Measurements from ENCODE around the gene NSD1. TPM values are rescaled to one million over a fixed set of nuclear protein-coding genes. Genes with fewer than 3 reads are reported as not detected.

Gene NSD1
- total and polyA plus RNA-seq, 2 donors (not counting 1 experiment from before 2014, with no cell fraction given): 19.3 to 52.8 TPM

DNA sequence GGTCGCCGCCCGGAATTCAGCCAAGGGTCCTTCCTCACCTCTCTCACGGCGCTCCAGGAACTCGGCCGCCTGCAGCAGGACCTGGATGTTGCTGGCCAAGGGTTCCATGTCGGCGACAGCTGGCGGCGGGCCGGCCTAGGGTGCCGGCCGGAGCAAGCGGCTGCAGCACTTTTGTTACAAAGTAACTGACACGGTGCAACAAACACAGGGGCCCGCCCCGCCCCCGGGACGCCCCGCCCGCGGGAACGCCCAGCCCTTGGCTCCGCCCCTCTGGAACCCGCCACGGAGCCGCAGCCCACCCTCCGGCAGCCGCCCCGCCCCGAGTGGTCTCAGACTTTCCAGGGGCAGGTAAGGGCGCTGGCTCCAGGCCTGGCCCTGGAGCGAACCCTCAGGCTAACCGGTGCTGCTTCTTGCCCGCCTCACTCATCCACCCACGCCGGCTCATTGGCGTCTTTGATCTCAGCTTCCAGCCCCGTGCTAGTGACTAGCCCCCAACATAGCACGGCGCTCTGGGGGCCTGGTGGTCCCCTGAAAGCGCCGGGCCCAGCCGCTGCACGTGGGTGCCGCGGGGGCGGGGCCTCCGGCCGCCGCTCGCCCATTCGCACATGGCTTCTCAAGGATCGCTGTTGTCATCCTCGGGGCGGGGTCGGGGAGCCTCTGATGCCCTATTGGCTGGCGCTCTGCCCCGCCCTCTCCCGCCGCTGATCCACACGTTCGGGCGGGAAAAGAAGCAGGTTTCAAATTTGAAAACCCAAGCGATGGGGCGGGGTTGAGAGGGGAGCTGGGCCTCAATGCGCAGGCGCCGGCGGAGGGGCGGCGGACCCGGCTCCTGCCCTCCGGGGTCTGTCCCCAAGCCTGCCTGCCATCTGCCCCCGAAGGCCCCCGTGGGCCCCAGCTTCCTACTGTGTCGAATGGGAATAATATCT is 178.4 kb downstream of the NSD1 start, which contains the start of gene MXD3:
Gene MXD3, minus strand, starts transcription at position 176 of the 926 bp plus-strand sequence. Its CDS starts 68 bp downstream, at position 108.
- peak; percentile 90 to 91 for DNase-seq (ENCODE audit: low read depth in 2 of 2)
- H3K79me2 ChIP-seq (ENCODE audit: control insufficient read depth, insufficient read depth, low read length): peaks cover 21% of the 10 kb centered on the region

DNA sequence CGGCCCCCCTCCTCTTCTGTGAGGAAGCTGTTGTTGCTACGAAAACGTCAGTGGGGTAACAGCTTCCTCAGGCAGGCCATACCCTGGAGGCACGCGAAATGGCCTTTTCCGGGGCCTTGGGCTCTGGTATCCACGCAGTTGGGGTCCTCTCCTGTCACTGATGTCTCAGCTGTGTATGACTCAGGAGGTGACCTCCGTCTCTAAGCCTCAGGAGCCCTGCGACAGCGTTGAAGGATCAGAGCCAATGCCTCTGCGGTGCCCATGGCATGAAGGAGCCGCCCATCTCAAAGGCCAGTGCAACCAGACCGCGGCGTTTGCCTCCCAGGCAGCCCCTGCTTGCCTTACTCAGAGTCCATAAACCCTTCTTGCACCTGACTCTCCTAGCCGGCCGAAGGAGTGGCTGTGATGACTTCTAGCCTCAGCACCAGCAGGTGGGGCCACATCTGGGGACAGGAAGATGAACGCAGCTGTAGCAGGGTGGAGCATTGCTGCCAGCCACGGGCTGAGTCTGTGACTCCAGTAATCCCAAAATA is 179.1 kb downstream of the NSD1 start:
- Histone ChIP-seq H3K27me3 (ENCODE audit: control insufficient read depth, insufficient read depth, low read length) (no peaks in the 10 kb centered on the region), H3K27ac (ENCODE audit: insufficient read depth, low read length) (peak overlapping the region; percentile 81), H3K36me3 (ENCODE audit: control insufficient read depth, insufficient read depth, low read length) (peaks cover 7% of the 10 kb centered on the region), H3K9me3 (ENCODE audit: control insufficient read depth, insufficient read depth, low read depth, low read length) (no peaks in the 10 kb centered on the region), H3K9ac (ENCODE audit: insufficient read depth, low read length) (no peak overlapping the region), H3K4me3 (replicated peaks in 1 of 4; ENCODE audit: control extremely low read depth in 1 of 4, insufficient read depth in 1 of 4, low read depth in 3 of 4, low read length in 4 of 4) (peak overlapping the region; percentile 2 to 43 (median 35)), H3K4me2 (ENCODE audit: extremely low read depth, insufficient read depth, low read length) (peak overlapping the region; percentile 96), H2AFZ (ENCODE audit: low read length) (no peak overlapping the region), H3K79me2 (ENCODE audit: control insufficient read depth, insufficient read depth, low read length) (peaks cover 21% of the 10 kb centered on the region), H3K4me1 (ENCODE audit: control insufficient read depth, extremely low read depth, insufficient read depth, low read length) (peaks cover 14% of the 10 kb centered on the region), H4K20me1 (ENCODE audit: control insufficient read depth, extremely low read depth, insufficient read depth, low read length) (no peaks in the 10 kb centered on the region)
- DNase-seq (ENCODE audit: low read depth in 2 of 2): peak; percentile 9 to 13
- no peak for TF ChIP-seq EZH2 (IDR thresholded peaks at IDR 0.05; ENCODE audit: low read length, missing control alignments)
- TF ChIP-seq, protein P1, sequence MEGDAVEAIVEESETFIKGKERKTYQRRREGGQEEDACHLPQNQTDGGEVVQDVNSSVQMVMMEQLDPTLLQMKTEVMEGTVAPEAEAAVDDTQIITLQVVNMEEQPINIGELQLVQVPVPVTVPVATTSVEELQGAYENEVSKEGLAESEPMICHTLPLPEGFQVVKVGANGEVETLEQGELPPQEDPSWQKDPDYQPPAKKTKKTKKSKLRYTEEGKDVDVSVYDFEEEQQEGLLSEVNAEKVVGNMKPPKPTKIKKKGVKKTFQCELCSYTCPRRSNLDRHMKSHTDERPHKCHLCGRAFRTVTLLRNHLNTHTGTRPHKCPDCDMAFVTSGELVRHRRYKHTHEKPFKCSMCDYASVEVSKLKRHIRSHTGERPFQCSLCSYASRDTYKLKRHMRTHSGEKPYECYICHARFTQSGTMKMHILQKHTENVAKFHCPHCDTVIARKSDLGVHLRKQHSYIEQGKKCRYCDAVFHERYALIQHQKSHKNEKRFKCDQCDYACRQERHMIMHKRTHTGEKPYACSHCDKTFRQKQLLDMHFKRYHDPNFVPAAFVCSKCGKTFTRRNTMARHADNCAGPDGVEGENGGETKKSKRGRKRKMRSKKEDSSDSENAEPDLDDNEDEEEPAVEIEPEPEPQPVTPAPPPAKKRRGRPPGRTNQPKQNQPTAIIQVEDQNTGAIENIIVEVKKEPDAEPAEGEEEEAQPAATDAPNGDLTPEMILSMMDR (conservative IDR thresholded peaks at IDR 0.05 in 1 of 2, IDR thresholded peaks at IDR 0.05 in 1 of 2; ENCODE audit: low read depth in 1 of 2, low read length in 2 of 2): no peak

More for the DNA sequence above, 178.4 kb downstream of the NSD1 start, which contains the start of gene MXD3:
- Histone ChIP-seq H3K27ac (ENCODE audit: insufficient read depth, low read length) (peak within 1 kb of the TSS; percentile 81), H3K9ac (ENCODE audit: insufficient read depth, low read length) (peak within 1 kb of the TSS; percentile 57), H3K9me3 (ENCODE audit: control insufficient read depth, insufficient read depth, low read depth, low read length) (no peaks in the 10 kb centered on the region), H3K4me1 (ENCODE audit: control insufficient read depth, extremely low read depth, insufficient read depth, low read length) (peaks cover 14% of the 10 kb centered on the region), H3K4me3 (replicated peaks in 1 of 4; ENCODE audit: control extremely low read depth in 1 of 4, insufficient read depth in 1 of 4, low read depth in 3 of 4, low read length in 4 of 4) (peak within 1 kb of the TSS; percentile 58 to 70 (median 66)), H4K20me1 (ENCODE audit: control insufficient read depth, extremely low read depth, insufficient read depth, low read length) (no peaks in the 10 kb centered on the region), H3K36me3 (ENCODE audit: control insufficient read depth, insufficient read depth, low read length) (peaks cover 13% of the 10 kb centered on the region), H3K4me2 (ENCODE audit: extremely low read depth, insufficient read depth, low read length) (peak within 1 kb of the TSS; percentile 96), H2AFZ (ENCODE audit: low read length) (no peak within 1 kb of the TSS), H3K27me3 (ENCODE audit: control insufficient read depth, insufficient read depth, low read length) (no peaks in the 10 kb centered on the region)
- TF ChIP-seq, protein P1 (conservative IDR thresholded peaks at IDR 0.05 in 1 of 2, IDR thresholded peaks at IDR 0.05 in 1 of 2; ENCODE audit: low read depth in 1 of 2, low read length in 2 of 2): no peak
- TF ChIP-seq EZH2 (IDR thresholded peaks at IDR 0.05; ENCODE audit: low read length, missing control alignments): no peak

DNA sequence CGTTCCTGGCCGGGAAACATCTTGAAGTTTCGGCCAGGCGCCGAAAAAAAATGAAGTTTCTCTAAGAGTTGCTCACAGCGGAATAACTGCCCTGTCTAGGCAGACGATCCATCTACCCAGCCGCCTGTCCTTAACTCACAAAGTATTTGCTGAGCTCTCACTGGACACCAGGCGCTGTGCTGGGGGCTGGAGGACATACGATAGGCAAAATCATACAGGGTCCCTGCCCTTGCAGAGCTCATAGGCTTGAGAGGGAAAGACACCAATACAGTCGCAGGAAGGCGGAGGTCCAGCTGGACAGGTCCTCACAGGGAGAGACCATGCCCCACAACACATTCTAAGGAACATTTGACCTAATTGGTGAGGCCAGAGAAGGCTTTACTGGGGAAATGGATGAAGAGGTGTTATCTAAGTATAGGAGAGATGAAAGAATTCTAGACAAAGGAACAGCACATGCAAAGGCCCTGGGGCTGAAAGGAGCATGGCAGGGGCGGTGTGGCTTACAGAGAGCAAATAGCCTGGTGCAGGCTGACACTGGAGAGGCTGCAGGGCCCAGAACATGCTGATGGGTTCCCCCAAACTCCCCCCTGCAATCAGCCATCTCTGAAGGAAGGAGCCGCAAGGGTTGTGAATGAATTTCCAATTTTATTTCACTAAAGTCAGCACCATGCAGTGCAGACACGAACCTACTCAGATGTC is 180.1 kb downstream of the NSD1 start:
- H3K36me3 ChIP-seq (ENCODE audit: control insufficient read depth, insufficient read depth, low read length): peaks cover 3% of the 10 kb centered on the region
- no peak for DNase-seq (ENCODE audit: low read depth in 2 of 2)
- H3K4me1 ChIP-seq (ENCODE audit: control insufficient read depth, extremely low read depth, insufficient read depth, low read length): peaks cover 14% of the 10 kb centered on the region
- H3K27me3 ChIP-seq (ENCODE audit: control insufficient read depth, insufficient read depth, low read length): no peaks in the 10 kb centered on the region
- H2AFZ ChIP-seq (ENCODE audit: low read length): no peak overlapping the region
- no peaks in the 10 kb centered on the region for H4K20me1 ChIP-seq (ENCODE audit: control insufficient read depth, extremely low read depth, insufficient read depth, low read length)
- no peak overlapping the region for H3K4me3 ChIP-seq (replicated peaks in 1 of 4; ENCODE audit: control extremely low read depth in 1 of 4, insufficient read depth in 1 of 4, low read depth in 3 of 4, low read length in 4 of 4)
- H3K4me2 ChIP-seq (ENCODE audit: extremely low read depth, insufficient read depth, low read length): no peak overlapping the region
- H3K79me2 ChIP-seq (ENCODE audit: control insufficient read depth, insufficient read depth, low read length): peaks cover 20% of the 10 kb centered on the region
- no peaks in the 10 kb centered on the region for H3K9me3 ChIP-seq (ENCODE audit: control insufficient read depth, insufficient read depth, low read depth, low read length)
- H3K9ac ChIP-seq (ENCODE audit: insufficient read depth, low read length): no peak overlapping the region
- H3K27ac ChIP-seq (ENCODE audit: insufficient read depth, low read length): no peak overlapping the region
- no peak for TF ChIP-seq EZH2 (IDR thresholded peaks at IDR 0.05; ENCODE audit: low read length, missing control alignments)
- TF ChIP-seq, protein P1 (conservative IDR thresholded peaks at IDR 0.05 in 1 of 2, IDR thresholded peaks at IDR 0.05 in 1 of 2; ENCODE audit: low read depth in 1 of 2, low read length in 2 of 2): no peak

Data from fibroblast of lung (primary cell).